Esophagus (tissue), 2 donors: ENCODE data around the gene TRIM68. TPM values are rescaled to one million over a fixed set of nuclear protein-coding genes. Genes with fewer than 3 reads are reported as not detected.

Experiments
- H3K27ac ChIP-seq, 2 donors: one replicate each; pipeline ENCODE4 v1.5.1; 2013; ENCODE audit warnings: low read depth in 2 of 2, mild to moderate bottlenecking in 2 of 2, inconsistent platforms in 1 of 2, low read length in 1 of 2, moderate library complexity in 1 of 2
- H3K27me3 ChIP-seq, 2 donors: one replicate each; pipeline ENCODE4 v1.6.1; 2013; ENCODE audit warnings: low read length in 2 of 2, control low read depth in 1 of 2, mild to moderate bottlenecking in 1 of 2; ENCODE audit not compliant: insufficient read depth in 2 of 2, control insufficient read depth in 1 of 2
- H3K36me3 ChIP-seq, 2 donors: one replicate each; pipeline ENCODE4 v1.6.1; 2013; ENCODE audit warnings: low read length in 1 of 2; ENCODE audit not compliant: control insufficient read depth in 2 of 2, insufficient read depth in 2 of 2
- H3K4me1 ChIP-seq, 2 donors: one replicate each; pipeline ENCODE4 v1.6.1; 2013; ENCODE audit warnings: low read length in 1 of 2; ENCODE audit not compliant: control insufficient read depth in 2 of 2, insufficient read depth in 2 of 2
- H3K4me3 ChIP-seq, 2 donors: one replicate each; pipeline ENCODE4 v1.5.1; 2013; ENCODE audit warnings: low read length in 2 of 2, mild to moderate bottlenecking in 2 of 2, low read depth in 1 of 2, moderate library complexity in 1 of 2
- H3K9me3 ChIP-seq, 2 donors: one replicate each; pipeline ENCODE4 v1.6.1; 2013; ENCODE audit warnings: mild to moderate bottlenecking in 2 of 2, low read depth in 1 of 2, low read length in 1 of 2, moderate library complexity in 1 of 2; ENCODE audit not compliant: control insufficient read depth in 2 of 2, insufficient read depth in 1 of 2
- WGBS, 2 donors: extraction: QIAGEN DNeasy Blood & Tissue Kit; methylation state at CpG; one replicate each; pipeline ENCODE4 v1.1.7; 2013; 5-methylcytosine and 5-hydroxymethylcytosine counted together
- polyA plus RNA-seq, 2 donors: library from polyadenylated mRNA; stranded (reverse); fragments of 200-250 nt; gene quantifications; one replicate each; pipeline ENCODE4 v1.2.3, GENCODE V29; 2013
- donor health status: healthy with polysubstance abuse.
- donor health status: Bipolar disorder and iron deficiency.

TRIM68 gene
- polyA plus RNA-seq, 2 donors, result 3.0 to 3.7 TPM

DNA sequence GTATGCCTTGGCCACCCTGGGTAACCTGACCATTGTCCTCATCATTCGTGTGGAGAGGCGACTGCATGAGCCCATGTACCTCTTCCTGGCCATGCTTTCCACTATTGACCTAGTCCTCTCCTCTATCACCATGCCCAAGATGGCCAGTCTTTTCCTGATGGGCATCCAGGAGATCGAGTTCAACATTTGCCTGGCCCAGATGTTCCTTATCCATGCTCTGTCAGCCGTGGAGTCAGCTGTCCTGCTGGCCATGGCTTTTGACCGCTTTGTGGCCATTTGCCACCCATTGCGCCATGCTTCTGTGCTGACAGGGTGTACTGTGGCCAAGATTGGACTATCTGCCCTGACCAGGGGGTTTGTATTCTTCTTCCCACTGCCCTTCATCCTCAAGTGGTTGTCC lies 31.9 kb upstream of the TRIM68 start:
- H3K36me3 ChIP-seq, result no peaks in the 10 kb centered on the region
- H3K27me3 ChIP-seq, result no peaks in the 10 kb centered on the region
- 86 to 89% methylated on average over 6 of the region's 6 CpGs for WGBS, 2 donors
- H3K4me3 ChIP-seq, result no peak overlapping the region
- H3K27ac ChIP-seq, result no peak overlapping the region
- H3K9me3 ChIP-seq, result no peaks in the 10 kb centered on the region
- no peaks in the 10 kb centered on the region for H3K4me1 ChIP-seq

GRCh38 chr11:4637662-4638047 lies 29.6 kb upstream of the TRIM68 start:
- Histone ChIP-seq H3K4me1 (no peaks in the 10 kb centered on the region), H3K4me3 (no peak overlapping the region), H3K36me3 (no peaks in the 10 kb centered on the region), H3K27ac (no peak overlapping the region), H3K27me3 (no peaks in the 10 kb centered on the region), H3K9me3 (no peaks in the 10 kb centered on the region)
- WGBS, 2 donors, result 75 to 88% methylated on average over 3 of the region's 3 CpGs

DNA sequence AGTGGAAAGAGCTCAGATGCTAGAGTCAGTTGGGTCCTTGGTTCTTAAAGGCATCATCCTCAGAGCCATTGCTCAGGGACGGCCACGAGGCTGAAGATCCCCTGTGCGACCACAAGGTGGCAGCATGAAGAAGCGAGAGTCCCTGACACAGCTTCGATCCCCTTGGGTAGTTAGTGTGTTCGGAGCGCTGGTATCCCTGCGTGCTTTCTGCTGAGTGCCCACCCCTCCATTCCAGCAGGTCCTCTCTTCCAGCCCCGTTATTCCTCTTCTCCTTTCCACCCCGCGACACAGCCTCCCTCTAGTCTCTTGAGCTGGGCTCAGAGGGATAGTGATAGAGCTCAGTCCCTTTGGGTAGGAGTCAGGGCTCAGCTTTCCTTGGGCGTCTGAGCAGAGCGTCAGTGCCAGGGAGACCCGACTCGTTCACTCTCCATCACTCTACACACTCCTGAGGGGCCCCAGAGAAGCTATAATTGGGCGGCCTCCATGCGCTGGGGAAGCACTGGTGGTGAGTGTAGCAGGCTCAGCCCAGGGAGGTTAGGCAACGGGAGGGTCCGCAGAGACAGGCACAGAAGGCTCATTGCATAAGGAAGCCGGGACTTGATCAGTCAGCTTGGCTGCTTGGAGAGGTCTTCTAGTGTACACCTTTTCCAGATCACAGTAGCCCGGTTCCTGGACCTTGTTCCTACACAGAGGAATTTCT lies 29.1 kb upstream of the TRIM68 start, which contains the start of gene OR51D1:
Gene OR51D1, plus strand, starts transcription at position 516 of the 700 bp plus-strand sequence. CDS start 2,314 bp downstream, outside the sequence.
- Histone ChIP-seq H3K27me3 (no peaks in the 10 kb centered on the region), H3K4me3 (no peak within 1 kb of the TSS), H3K4me1 (no peaks in the 10 kb centered on the region), H3K9me3 (no peaks in the 10 kb centered on the region), H3K36me3 (no peaks in the 10 kb centered on the region), H3K27ac (no peak within 1 kb of the TSS)
- 31 to 38% methylated on average over 21 of the region's 21 CpGs for WGBS, 2 donors

DNA sequence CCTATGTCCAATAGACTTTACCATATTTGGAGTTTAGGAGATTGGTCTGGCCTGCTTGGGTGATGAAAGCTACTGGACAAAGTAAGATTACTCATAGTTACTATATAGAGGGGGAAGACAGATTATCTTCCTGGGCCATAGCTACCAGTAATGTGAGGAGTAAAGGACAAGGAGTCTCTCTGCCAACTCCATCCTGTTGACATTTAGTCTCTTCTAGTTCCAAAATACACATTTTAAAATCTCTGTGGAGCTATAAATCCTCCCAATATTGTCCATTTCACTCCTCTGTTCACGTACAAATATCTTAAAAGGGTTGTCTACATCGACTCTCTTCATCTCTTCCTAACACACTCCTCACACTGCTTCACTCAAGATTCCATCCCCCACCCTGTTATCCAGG lies 28.1 kb upstream of the TRIM68 start:
- WGBS, 2 donors, result 67 to 80% methylated on average over 2 of the region's 2 CpGs
- H3K27ac ChIP-seq, result no peak overlapping the region
- H3K36me3 ChIP-seq, result no peaks in the 10 kb centered on the region
- H3K27me3 ChIP-seq, result no peaks in the 10 kb centered on the region
- no peaks in the 10 kb centered on the region for H3K4me1 ChIP-seq
- no peaks in the 10 kb centered on the region for H3K9me3 ChIP-seq
- no peak overlapping the region for H3K4me3 ChIP-seq

GRCh38 chr11:4626207-4627099 lies 18.4 kb upstream of the TRIM68 start:
- WGBS, 2 donors, result 43 to 46% methylated on average over 15 of the region's 15 CpGs

GRCh38 chr11:4619514-4619913 lies 11.5 kb upstream of the TRIM68 start:
- Histone ChIP-seq H3K27me3 (no peaks in the 10 kb centered on the region), H3K36me3 (no peaks in the 10 kb centered on the region), H3K4me1 (no peaks in the 10 kb centered on the region), H3K4me3 (no peak overlapping the region), H3K9me3 (no peaks in the 10 kb centered on the region), H3K27ac (no peak overlapping the region)
- 78 to 85% methylated on average over 9 of the region's 9 CpGs for WGBS, 2 donors

More at GRCh38 chr11:4626207-4627099, 18.4 kb upstream of the TRIM68 start:
- Histone ChIP-seq H3K4me3 (no peak overlapping the region), H3K27ac (no peak overlapping the region), H3K4me1 (no peaks in the 10 kb centered on the region), H3K27me3 (peaks cover 0 to 4% of the 10 kb centered on the region in 2 donors), H3K9me3 (no peaks in the 10 kb centered on the region), H3K36me3 (no peaks in the 10 kb centered on the region)

DNA sequence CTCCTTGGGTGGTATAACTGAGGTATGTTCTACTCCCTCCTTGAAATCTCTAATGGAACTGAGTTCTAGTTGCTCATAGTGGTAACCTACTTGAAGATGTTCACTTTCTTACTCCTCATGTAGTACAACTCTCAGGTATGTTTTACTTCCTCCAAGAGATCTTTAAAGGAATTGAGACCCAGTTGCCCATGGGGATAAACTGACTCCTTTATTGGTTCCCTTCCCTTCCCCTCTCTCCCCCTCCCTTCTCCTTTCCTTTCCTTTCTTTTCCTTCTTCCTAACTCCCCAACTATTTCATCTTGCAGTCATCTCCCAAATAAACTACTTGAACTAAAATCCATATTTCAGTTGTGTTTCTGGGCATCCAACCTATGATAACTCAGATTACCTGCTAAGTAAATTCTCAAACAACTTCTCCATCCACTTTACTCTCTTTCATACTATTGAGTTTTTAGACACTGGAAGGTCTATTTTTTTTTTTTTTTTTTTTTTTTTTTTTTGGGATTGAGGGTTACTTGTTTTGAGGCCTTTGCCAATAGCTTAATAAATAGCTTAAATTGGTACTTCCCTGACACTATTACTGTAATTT lies 7.9 kb upstream of the TRIM68 start:
- Histone ChIP-seq H3K27ac (no peak overlapping the region), H3K4me1 (no peaks in the 10 kb centered on the region), H3K4me3 (no peak overlapping the region), H3K36me3 (no peaks in the 10 kb centered on the region), H3K27me3 (no peaks in the 10 kb centered on the region), H3K9me3 (no peaks in the 10 kb centered on the region)

- WGBS, 2 donors, result 86 to 89% methylated on average over 2 of the region's 2 CpGs
- H3K4me1 ChIP-seq, result no peaks in the 10 kb centered on the region
- H3K27me3 ChIP-seq, result no peaks in the 10 kb centered on the region
- H3K27ac ChIP-seq, result no peak overlapping the region
- no peak overlapping the region for H3K4me3 ChIP-seq
- H3K9me3 ChIP-seq, result no peaks in the 10 kb centered on the region
- H3K36me3 ChIP-seq, result no peaks in the 10 kb centered on the region
These were observed 4.0 kb upstream of the TRIM68 start for GRCh38 chr11:4611986-4612385.

DNA sequence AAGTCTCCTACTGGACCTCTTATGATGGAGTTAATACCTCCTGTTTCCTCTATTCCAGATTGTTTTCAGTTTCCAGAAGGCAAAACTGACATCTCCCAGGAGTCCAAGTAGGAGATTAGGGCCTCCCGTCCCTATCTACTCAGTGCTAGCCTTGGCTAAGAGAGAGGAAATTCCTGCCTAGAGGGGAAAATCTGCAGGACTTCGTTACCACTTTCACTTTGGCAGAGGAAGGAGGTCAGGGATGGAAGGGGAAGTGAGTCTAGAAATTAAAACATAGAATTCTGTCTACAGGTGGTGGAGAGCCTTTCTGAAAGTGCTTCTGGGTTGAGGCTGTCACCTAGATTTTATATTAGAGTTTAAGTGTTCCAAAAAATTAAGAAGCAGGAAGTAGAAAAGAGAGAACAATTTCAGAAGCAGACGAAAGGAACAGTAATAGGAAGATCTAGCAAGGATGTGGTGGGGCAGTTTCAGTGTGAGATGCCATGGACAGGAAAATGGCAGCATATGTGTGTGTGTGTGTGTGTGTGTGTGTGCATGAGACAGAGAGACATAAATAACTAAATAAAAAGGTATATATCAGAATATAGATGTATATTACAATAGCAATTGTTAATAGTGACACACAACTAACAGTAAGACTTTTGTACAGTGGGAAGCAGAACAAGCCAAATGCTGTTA lies 2.4 kb upstream of the TRIM68 start:
- WGBS, 2 donors, result 27 to 37% methylated on average over 3 of the region's 3 CpGs
- Histone ChIP-seq H3K27ac (peak overlapping the region in 1 of 2 donors; percentile 9), H3K9me3 (no peaks in the 10 kb centered on the region), H3K36me3 (no peaks in the 10 kb centered on the region), H3K4me3 (no peak overlapping the region), H3K4me1 (no peaks in the 10 kb centered on the region), H3K27me3 (no peaks in the 10 kb centered on the region)
